ENCODE data around the gene NDUFAF3. TPM values are rescaled to one million over a fixed set of nuclear protein-coding genes. Genes with fewer than 3 reads are reported as not detected.

The NDUFAF3 gene
- total RNA-seq, 1 experiment from 2014 or later = 40.7 TPM

- Histone ChIP-seq H3K4ac (ENCODE audit: low read depth, low read length) (no peak overlapping the region), H3K27ac (ENCODE audit: insufficient read length, low read depth, low read length) (no peak overlapping the region), H3K18ac (ENCODE audit: insufficient read length, low read depth, low read length) (no peak overlapping the region), H3K9me3 (ENCODE audit: control insufficient read depth, low read depth, low read length) (no peaks in the 10 kb centered on the region), H3K23me2 (ENCODE audit: insufficient read length, low read depth, low read length, poor library complexity, severe bottlenecking) (peaks cover 13% of the 10 kb centered on the region), H3K14ac (ENCODE audit: insufficient read depth, low read length) (no peak overlapping the region), H2AK5ac (ENCODE audit: insufficient read length, low read length) (no peak overlapping the region), H2BK120ac (ENCODE audit: low read depth, low read length, poor library complexity, severe bottlenecking) (no peak overlapping the region), H4K5ac (ENCODE audit: insufficient read length, low read depth, low read length) (no peak overlapping the region), H4K20me1 (ENCODE audit: control insufficient read depth, insufficient read depth, insufficient read length) (no peaks in the 10 kb centered on the region), H2BK12ac (ENCODE audit: insufficient read length, low read depth, low read length) (no peak overlapping the region), H3K27me3 (ENCODE audit: insufficient read depth, low read length) (no peaks in the 10 kb centered on the region), H3K4me2 (ENCODE audit: insufficient read depth, insufficient read length, low read length) (no peak overlapping the region), H3K4me1 (ENCODE audit: insufficient read depth, low read length) (no peaks in the 10 kb centered on the region; the same call in 1 of the 2 replicates), H2AFZ (ENCODE audit: low read length) (no peak overlapping the region), H3K79me1 (ENCODE audit: insufficient read depth, low read depth, low read length, poor library complexity, severe bottlenecking) (no peaks in the 10 kb centered on the region), H2BK5ac (ENCODE audit: insufficient read length, low read length) (no peak overlapping the region), H3K79me2 (ENCODE audit: insufficient read depth, low read length) (peaks cover 10% of the 10 kb centered on the region; the same call in 1 of the 2 replicates), H4K91ac (ENCODE audit: insufficient read length, low read depth, low read length) (no peak overlapping the region), H3K23ac (ENCODE audit: insufficient read length, low read depth, low read length) (no peak overlapping the region), H3K56ac (ENCODE audit: insufficient read length, low read depth, low read length) (no peak overlapping the region), H2BK20ac (ENCODE audit: low read depth, low read length, poor library complexity, severe bottlenecking) (no peak overlapping the region), H2BK15ac (ENCODE audit: low read depth, low read length) (no peak overlapping the region), H3K9ac (ENCODE audit: extremely low read depth, insufficient read length, low read length) (no peak overlapping the region), H3T11ph (ENCODE audit: low read length) (no peak overlapping the region), H4K8ac (replicated peaks; ENCODE audit: insufficient read length, low read depth, low read length) (no peak overlapping the region)
- peak overlapping the region; percentile 22 to 100; a peak in 4 of 5 replicates for H3K4me3 Mint-ChIP-seq
- no peaks in the 10 kb centered on the region; a peak in 1 of 5 replicates for H3K9me3 Mint-ChIP-seq
- no peak for DNase-seq
- TF ChIP-seq CTCF (conservative IDR thresholded peaks at IDR 0.05) = no peak
- H3K4me1 Mint-ChIP-seq = peaks cover 16 to 17% of the 10 kb centered on the region in 2 experiments
- no peaks in the 10 kb centered on the region; the same call in 1 of the 2 replicates for H3K27me3 Mint-ChIP-seq (ENCODE audit: low read depth)
- H3K36me3 Mint-ChIP-seq (ENCODE audit: insufficient read depth in 1 of 3, low read depth in 3 of 3) = peaks cover 9 to 48% (median 44%) of the 10 kb centered on the region in 3 experiments
- WGBS (ENCODE audit: extremely low coverage, insufficient read length, low lambda C conversion rate) = no CpG with 5 or more reads among the region's 3 CpGs
- H3K27ac Mint-ChIP-seq = no peak overlapping the region
Measured at GRCh38 chr3:49009396-49009795, 12.5 kb upstream of the NDUFAF3 start.

Measured in H9 (cell line).